ENCODE data around the gene RGR. TPM values are rescaled to one million over a fixed set of nuclear protein-coding genes. Genes with fewer than 3 reads are reported as not detected.

Gene RGR
- total RNA-seq, 2 donors from 2014 or later, result not detected

DNA sequence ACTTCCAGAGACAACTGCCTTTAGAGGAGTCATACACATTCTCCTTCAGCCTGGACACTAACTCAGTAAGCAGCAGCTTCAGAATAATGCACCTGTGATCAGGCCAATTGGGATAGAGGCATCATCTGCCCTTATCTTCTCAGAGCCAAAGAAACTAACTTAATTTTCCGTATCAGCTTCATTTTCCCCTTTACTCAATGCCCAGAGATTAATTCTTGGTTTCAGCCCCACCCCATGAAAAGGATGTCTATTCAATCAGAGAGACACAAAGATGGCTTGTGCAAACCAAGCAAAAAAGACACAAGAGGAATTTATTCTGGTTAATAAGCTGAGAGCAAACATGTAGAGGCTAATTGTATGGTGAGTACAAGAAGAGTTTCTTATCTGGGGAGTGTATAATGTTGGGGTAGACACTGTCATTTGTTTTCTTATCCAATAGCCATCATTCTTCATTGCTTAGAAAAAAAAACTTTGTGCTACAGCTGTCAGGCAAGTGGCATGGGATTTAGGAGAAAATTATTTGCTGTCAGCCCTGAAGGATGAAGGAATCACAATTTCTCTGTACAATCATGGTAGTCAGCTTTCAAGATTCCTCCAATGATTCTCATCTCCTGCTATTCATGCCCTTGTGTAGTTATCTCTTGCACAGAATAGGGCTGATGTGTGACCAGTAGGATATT lies 44.8 kb downstream of the RGR start:
- Histone ChIP-seq H3K27me3 (no peaks in the 10 kb centered on the region), H3K36me3 (no peaks in the 10 kb centered on the region), H3K9me3 (no peaks in the 10 kb centered on the region), H3K4me3 (no peak overlapping the region), H3K4me1 (no peaks in the 10 kb centered on the region), H3K27ac (no peak overlapping the region)
- DNase-seq (ENCODE audit: low spot score), result no peak
- TF ChIP-seq, protein P1, sequence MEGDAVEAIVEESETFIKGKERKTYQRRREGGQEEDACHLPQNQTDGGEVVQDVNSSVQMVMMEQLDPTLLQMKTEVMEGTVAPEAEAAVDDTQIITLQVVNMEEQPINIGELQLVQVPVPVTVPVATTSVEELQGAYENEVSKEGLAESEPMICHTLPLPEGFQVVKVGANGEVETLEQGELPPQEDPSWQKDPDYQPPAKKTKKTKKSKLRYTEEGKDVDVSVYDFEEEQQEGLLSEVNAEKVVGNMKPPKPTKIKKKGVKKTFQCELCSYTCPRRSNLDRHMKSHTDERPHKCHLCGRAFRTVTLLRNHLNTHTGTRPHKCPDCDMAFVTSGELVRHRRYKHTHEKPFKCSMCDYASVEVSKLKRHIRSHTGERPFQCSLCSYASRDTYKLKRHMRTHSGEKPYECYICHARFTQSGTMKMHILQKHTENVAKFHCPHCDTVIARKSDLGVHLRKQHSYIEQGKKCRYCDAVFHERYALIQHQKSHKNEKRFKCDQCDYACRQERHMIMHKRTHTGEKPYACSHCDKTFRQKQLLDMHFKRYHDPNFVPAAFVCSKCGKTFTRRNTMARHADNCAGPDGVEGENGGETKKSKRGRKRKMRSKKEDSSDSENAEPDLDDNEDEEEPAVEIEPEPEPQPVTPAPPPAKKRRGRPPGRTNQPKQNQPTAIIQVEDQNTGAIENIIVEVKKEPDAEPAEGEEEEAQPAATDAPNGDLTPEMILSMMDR (IDR thresholded peaks at IDR 0.05), result no peak

DNA sequence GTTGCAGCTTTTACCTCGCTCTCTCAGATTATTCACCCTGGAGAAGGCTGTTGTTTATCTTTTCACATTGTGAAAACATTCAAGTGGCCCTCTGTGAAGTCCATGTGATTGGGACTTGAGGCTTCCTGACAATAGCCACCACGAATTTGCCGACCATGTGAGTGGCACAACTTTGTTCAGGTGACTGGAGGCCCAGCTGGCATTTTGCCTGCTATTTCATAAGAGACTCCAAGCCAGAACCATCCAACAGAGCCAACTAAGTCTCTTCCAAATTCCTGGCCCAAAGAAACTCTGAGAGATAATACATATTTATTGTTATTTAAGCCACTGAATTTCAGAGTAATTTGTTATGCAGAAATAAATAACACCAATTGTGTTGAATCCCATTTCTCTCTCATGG lies 45.4 kb downstream of the RGR start:
- H3K9me3 ChIP-seq, result no peaks in the 10 kb centered on the region
- DNase-seq (ENCODE audit: low spot score), result no peak
- H3K36me3 ChIP-seq, result no peaks in the 10 kb centered on the region
- H3K4me3 ChIP-seq, result no peak overlapping the region
- H3K27ac ChIP-seq, result no peak overlapping the region
- H3K27me3 ChIP-seq, result no peaks in the 10 kb centered on the region
- TF ChIP-seq, protein P1 (IDR thresholded peaks at IDR 0.05), result no peak
- H3K4me1 ChIP-seq, result no peaks in the 10 kb centered on the region

DNA sequence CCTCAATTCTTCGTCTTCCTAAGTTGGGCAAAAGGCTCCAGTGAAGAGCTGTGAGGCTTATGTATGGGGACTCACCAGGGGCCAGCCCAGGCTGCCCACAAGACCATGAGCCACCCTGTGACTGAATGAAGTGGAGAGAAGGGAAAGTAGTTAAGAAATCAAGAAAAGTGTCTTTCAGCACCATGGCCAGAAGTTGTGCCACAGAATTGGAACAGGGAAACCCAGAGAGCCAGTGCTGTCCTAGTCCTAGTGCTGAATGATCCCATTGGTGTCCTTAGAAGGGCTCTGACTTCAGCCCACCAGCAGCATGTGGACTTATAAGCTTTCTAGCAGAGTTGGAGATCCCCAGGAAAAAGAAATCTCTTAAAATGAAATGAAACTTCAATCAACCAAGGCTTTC lies 46.5 kb downstream of the RGR start:
- no peak for DNase-seq (ENCODE audit: low spot score)
- Histone ChIP-seq H3K4me3 (no peak overlapping the region), H3K9me3 (no peaks in the 10 kb centered on the region), H3K27me3 (no peaks in the 10 kb centered on the region), H3K36me3 (no peaks in the 10 kb centered on the region), H3K4me1 (no peaks in the 10 kb centered on the region), H3K27ac (no peak overlapping the region)
- TF ChIP-seq, protein P1 (IDR thresholded peaks at IDR 0.05), result no peak

DNA sequence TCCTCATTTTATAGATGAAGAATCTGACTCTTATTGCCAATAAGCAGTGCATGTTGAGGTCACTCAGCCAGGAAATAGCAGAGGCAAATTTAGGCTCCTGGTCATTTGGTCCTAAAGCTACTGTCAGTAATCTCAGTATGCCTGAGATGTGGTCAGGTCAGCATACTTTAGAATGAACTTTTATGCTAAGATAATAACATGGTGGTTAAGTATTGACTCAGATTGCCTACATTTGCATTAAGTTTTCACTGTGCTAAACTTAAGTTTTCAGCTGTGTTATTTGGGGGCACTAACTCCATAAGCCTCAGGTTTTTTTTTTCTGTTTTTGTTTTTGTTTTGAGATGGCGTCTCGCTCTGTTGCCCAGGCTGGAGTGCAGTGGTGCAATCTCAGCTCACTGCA lies 47.6 kb downstream of the RGR start:
- H3K36me3 ChIP-seq, result no peaks in the 10 kb centered on the region
- TF ChIP-seq, protein P1 (IDR thresholded peaks at IDR 0.05), result no peak
- no peak for DNase-seq (ENCODE audit: low spot score)
- no peaks in the 10 kb centered on the region for H3K27me3 ChIP-seq
- H3K4me1 ChIP-seq, result no peaks in the 10 kb centered on the region
- H3K4me3 ChIP-seq, result no peak overlapping the region
- no peak overlapping the region for H3K27ac ChIP-seq
- H3K9me3 ChIP-seq, result no peaks in the 10 kb centered on the region

DNA sequence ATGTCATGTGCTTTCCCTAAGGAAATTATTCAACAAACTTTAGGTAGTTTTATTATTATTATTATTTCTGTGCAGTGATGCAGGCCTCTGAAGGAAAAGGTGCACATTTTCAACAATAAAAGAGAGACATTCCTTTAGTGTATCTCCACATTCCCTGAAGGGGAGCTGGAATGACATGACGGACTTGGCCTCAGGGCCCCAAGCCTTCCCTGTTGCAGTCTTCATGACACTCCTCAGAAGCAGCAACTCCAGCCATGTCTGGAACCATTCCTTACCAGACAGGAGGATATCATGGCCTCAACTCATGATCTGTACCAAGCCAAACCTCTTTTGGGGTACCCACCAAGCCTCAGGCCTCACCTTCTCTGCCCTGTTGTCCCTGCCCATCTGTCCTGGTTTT lies 48.3 kb downstream of the RGR start:
- no peaks in the 10 kb centered on the region for H3K9me3 ChIP-seq
- no peaks in the 10 kb centered on the region for H3K4me1 ChIP-seq
- H3K4me3 ChIP-seq, result no peak overlapping the region
- H3K27me3 ChIP-seq, result no peaks in the 10 kb centered on the region
- H3K36me3 ChIP-seq, result no peaks in the 10 kb centered on the region
- no peak overlapping the region for H3K27ac ChIP-seq
- TF ChIP-seq, protein P1 (IDR thresholded peaks at IDR 0.05), result no peak
- DNase-seq (ENCODE audit: low spot score), result no peak

DNA sequence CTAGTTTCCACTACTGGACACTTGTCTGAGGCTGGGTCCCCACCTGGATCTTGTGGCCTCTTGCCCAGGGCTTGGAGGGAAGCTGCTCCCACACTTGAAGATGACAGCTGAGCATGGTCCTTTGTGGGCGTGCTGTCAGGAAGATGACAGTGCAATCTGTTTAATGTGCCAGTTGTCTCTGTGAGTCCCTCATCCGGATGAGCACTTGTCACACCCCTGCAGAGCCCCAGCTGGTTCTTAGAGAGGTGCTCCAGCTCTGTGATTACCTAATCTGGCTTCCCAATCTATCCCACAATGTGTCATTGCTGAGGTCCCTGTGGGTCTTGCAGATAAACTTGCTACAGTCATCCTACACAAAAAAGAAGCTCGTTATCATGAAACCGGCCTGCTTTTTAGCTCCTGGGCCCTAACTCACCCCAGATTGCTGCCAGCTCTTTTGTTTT lies 48.7 kb downstream of the RGR start:
- no peaks in the 10 kb centered on the region for H3K36me3 ChIP-seq
- H3K9me3 ChIP-seq, result no peaks in the 10 kb centered on the region
- no peaks in the 10 kb centered on the region for H3K27me3 ChIP-seq
- TF ChIP-seq, protein P1 (IDR thresholded peaks at IDR 0.05), result no peak
- H3K27ac ChIP-seq, result no peak overlapping the region
- H3K4me1 ChIP-seq, result no peaks in the 10 kb centered on the region
- no peak overlapping the region for H3K4me3 ChIP-seq
- DNase-seq (ENCODE audit: low spot score), result no peak
